GM18505 (cell line): ENCODE data around the gene TAPT1.

Source experiments
- ATAC-seq: cut with Tn5 transposase; IDR thresholded peaks from one replicate; pipeline ENCODE4 v1.9.1; 2021; ENCODE audit not compliant: unreplicated experiment
- POLR2A ChIP-seq: IDR thresholded peaks from 4 replicates; pipeline ENCODE4 v1.6.1; 2011; ENCODE audit warnings: borderline replicate concordance; ENCODE audit not compliant: insufficient read depth, insufficient read length; ENCODE audit errors: extremely low read depth

The TAPT1 gene

GRCh38 chr4:16194214-16194613 is 32.1 kb downstream of the TAPT1 start:
- TF ChIP-seq POLR2A, result no peak
- no peak for ATAC-seq

- no peak for ATAC-seq
Measured at GRCh38 chr4:16192631-16193518, 33.4 kb downstream of the TAPT1 start.

GRCh38 chr4:16192057-16192456 is 34.2 kb downstream of the TAPT1 start:
- ATAC-seq, result no peak
- TF ChIP-seq POLR2A, result no peak

More at GRCh38 chr4:16192631-16193518, 33.4 kb downstream of the TAPT1 start:
- TF ChIP-seq POLR2A, result no peak

- no peak for TF ChIP-seq POLR2A
- ATAC-seq, result no peak
Measured at GRCh38 chr4:16187455-16187854, 38.8 kb downstream of the TAPT1 start.

GRCh38 chr4:16186986-16187385 is 39.3 kb downstream of the TAPT1 start:
- no peak for TF ChIP-seq POLR2A
- no peak for ATAC-seq

GRCh38 chr4:16183604-16184003 is 42.7 kb downstream of the TAPT1 start:
- no peak for TF ChIP-seq POLR2A

GRCh38 chr4:16176621-16177020 is 49.6 kb downstream of the TAPT1 start:
- no peak for TF ChIP-seq POLR2A
- no peak for ATAC-seq

More at GRCh38 chr4:16183604-16184003, 42.7 kb downstream of the TAPT1 start:
- no peak for ATAC-seq

GRCh38 chr4:16171831-16172230 is 54.4 kb downstream of the TAPT1 start:
- no peak for ATAC-seq
- no peak for TF ChIP-seq POLR2A

- ATAC-seq, result no peak
- TF ChIP-seq POLR2A, result no peak
Measured at GRCh38 chr4:16169490-16169889, 56.8 kb downstream of the TAPT1 start.

GRCh38 chr4:16168710-16169388 is 57.4 kb downstream of the TAPT1 start:
- ATAC-seq, result no peak
- no peak for TF ChIP-seq POLR2A

- no peak for TF ChIP-seq POLR2A
- ATAC-seq, result no peak
Measured at GRCh38 chr4:16168144-16168543, 58.1 kb downstream of the TAPT1 start.

- ATAC-seq, result no peak
Measured at GRCh38 chr4:16165931-16166330, 60.3 kb downstream of the TAPT1 start.

GRCh38 chr4:16162891-16163290 is 63.4 kb downstream of the TAPT1 start:
- ATAC-seq, result no peak

More at GRCh38 chr4:16165931-16166330, 60.3 kb downstream of the TAPT1 start:
- no peak for TF ChIP-seq POLR2A

More at GRCh38 chr4:16162891-16163290, 63.4 kb downstream of the TAPT1 start:
- no peak for TF ChIP-seq POLR2A
